Cardiac muscle cell (in vitro differentiated cells and primary cell): ENCODE data around the gene SYCE3. TPM values are rescaled to one million over a fixed set of nuclear protein-coding genes. Genes with fewer than 3 reads are reported as not detected.

ENCODE experiments used
- DNase-seq, 2 donors: peaks; one replicate each; pipeline versions ENCODE4 v3.0.0 to v3.0.0-alpha.2; 2010 to 2017; ENCODE audit warnings: low read depth in 1 of 2, low spot score in 1 of 2
- H3K27ac ChIP-seq: fragments of 200-600 bp; sonication (generic); 2 replicates; pipeline ENCODE4 v1.5.1; 2016
- H3K27me3 ChIP-seq: fragments of 200-600 bp; sonication (generic); 2 replicates; pipeline ENCODE4 v1.6.0; 2016; ENCODE audit warnings: control low read depth
- H3K36me3 ChIP-seq: fragments of 200-600 bp; sonication (generic); 2 replicates; pipeline ENCODE4 v1.5.1; 2016; ENCODE audit warnings: control low read depth
- H3K4me1 ChIP-seq: fragments of 200-600 bp; sonication (generic); 2 replicates; pipeline ENCODE4 v1.8.1; 2017; ENCODE audit warnings: low read depth, mild to moderate bottlenecking, mixed run types
- H3K4me3 ChIP-seq: fragments of 200-600 bp; sonication (generic); 2 replicates; pipeline ENCODE4 v1.5.1; 2016; ENCODE audit warnings: mild to moderate bottlenecking
- H3K9me3 ChIP-seq: fragments of 200-600 bp; sonication (generic); 2 replicates; pipeline ENCODE4 v1.5.1; 2017; ENCODE audit warnings: low read depth, mild to moderate bottlenecking, control low read depth
- CTCF ChIP-seq: IDR thresholded peaks from 2 replicates; pipeline ENCODE4 v1.5.1; 2012; ENCODE audit warnings: low read depth, mild to moderate bottlenecking, low read length
- polyA plus RNA-seq: library from polyadenylated mRNA; unstranded; fragments of >200 nt; fragmentation: Nextera tagmentation; extraction: Ambion mirVana; gene quantifications from 2 replicates; pipeline ENCODE4 v1.2.1, GENCODE V29; 2016
- total RNA-seq: library from RNA; depleted of rRNA; stranded (reverse); fragments of >200 nt; gene quantifications from 2 replicates; pipeline ENCODE4 v1.2.3, GENCODE V29; 2016

Gene SYCE3
- total and polyA plus RNA-seq, 2 experiments from 2014 or later, result not detected

GRCh38 chr22:50573491-50574382, 11.0 kb upstream of the SYCE3 start:
- no peak for TF ChIP-seq CTCF
- Histone ChIP-seq H3K27ac (no peak overlapping the region), H3K27me3 (no peaks in the 10 kb centered on the region), H3K4me1 (peaks cover 8% of the 10 kb centered on the region), H3K4me3 (no peak overlapping the region), H3K36me3 (peaks cover 32% of the 10 kb centered on the region), H3K9me3 (no peaks in the 10 kb centered on the region)
- no peak for DNase-seq

GRCh38 chr22:50572965-50573364, 10.2 kb upstream of the SYCE3 start:
- Histone ChIP-seq H3K36me3 (peaks cover 37% of the 10 kb centered on the region), H3K9me3 (no peaks in the 10 kb centered on the region), H3K27me3 (no peaks in the 10 kb centered on the region), H3K4me1 (peaks cover under 1% of the 10 kb centered on the region), H3K27ac (no peak overlapping the region), H3K4me3 (no peak overlapping the region)
- DNase-seq, result no peak
- TF ChIP-seq CTCF, result no peak

GRCh38 chr22:50571264-50572175, 8.8 kb upstream of the SYCE3 start:
- TF ChIP-seq CTCF, result no peak
- no peaks in the 10 kb centered on the region for H3K4me1 ChIP-seq
- H3K9me3 ChIP-seq, result no peaks in the 10 kb centered on the region
- H3K4me3 ChIP-seq, result no peak overlapping the region
- H3K27ac ChIP-seq, result no peak overlapping the region
- peaks cover 37% of the 10 kb centered on the region for H3K36me3 ChIP-seq
- no peaks in the 10 kb centered on the region for H3K27me3 ChIP-seq
- DNase-seq, result no peak

GRCh38 chr22:50570861-50571260, 8.1 kb upstream of the SYCE3 start:
- Histone ChIP-seq H3K36me3 (peaks cover 37% of the 10 kb centered on the region), H3K4me3 (no peak overlapping the region), H3K9me3 (no peaks in the 10 kb centered on the region), H3K27me3 (no peaks in the 10 kb centered on the region), H3K27ac (no peak overlapping the region), H3K4me1 (no peaks in the 10 kb centered on the region)
- DNase-seq, result no peak
- TF ChIP-seq CTCF, result no peak

- Histone ChIP-seq H3K4me1 (no peaks in the 10 kb centered on the region), H3K36me3 (peaks cover 37% of the 10 kb centered on the region), H3K27ac (no peak overlapping the region), H3K27me3 (no peaks in the 10 kb centered on the region), H3K9me3 (no peaks in the 10 kb centered on the region), H3K4me3 (no peak overlapping the region)
- no peak for DNase-seq
- no peak for TF ChIP-seq CTCF
Observed at GRCh38 chr22:50569896-50570535, 7.3 kb upstream of the SYCE3 start.
